ENCODE measurements around the gene RFX5. TPM values are rescaled to one million over a fixed set of nuclear protein-coding genes. Genes with fewer than 3 reads are reported as not detected.

Gene RFX5
- total RNA-seq, 1 experiment from 2014 or later: 34.1 TPM

- no peaks in the 10 kb centered on the region for H3K9me2 ChIP-seq (replicated peaks; ENCODE audit: low read length)
- no peaks in the 10 kb centered on the region for H4K20me1 ChIP-seq (ENCODE audit: low read length)
- POLR2A ChIA-PET (ENCODE audit: unreplicated experiment): interaction anchor here (0.6 kb wide), 1 partner anchor 42 kb away, joined by 3 read pairs; no protein-coding TSS in a partner anchor
- no peak overlapping the region for H3K9ac ChIP-seq (ENCODE audit: low read length)
- TF ChIP-seq EZH2 (IDR thresholded peaks at IDR 0.05; ENCODE audit: low read length, unreplicated experiment): no peak
- TF ChIP-seq EZH2phosphoT487 (IDR thresholded peaks at IDR 0.05; ENCODE audit: borderline replicate concordance, low read length): no peak
- no peak for TF ChIP-seq CTCF (conservative IDR thresholded peaks at IDR 0.05; ENCODE audit: low read depth, low read length)
- intact Hi-C loops (cut with micrococcal nuclease): loop anchor here (5.0 to 10.0 kb wide), 2 partner anchors 62 to 491 kb away; partner anchors contain the start of genes C2CD4D, RORC and ZNF687
- no peaks in the 10 kb centered on the region; the same call in 1 of the 2 replicates for H3K36me3 ChIP-seq (ENCODE audit: low read depth, low read length)
- H3K27me3 ChIP-seq (ENCODE audit: low read length): no peaks in the 10 kb centered on the region
- CTCF ChIA-PET: no interaction called here
- no peak for DNase-seq
- no peak overlapping the region for H3K27ac ChIP-seq (ENCODE audit: low read length)
- H2AFZ ChIP-seq (ENCODE audit: low read length): no peak overlapping the region
- no peak overlapping the region for H3K4me2 ChIP-seq (ENCODE audit: low read length)
- no peak overlapping the region for H3K4me3 ChIP-seq (ENCODE audit: low read length)
- ATAC-seq: no peak
- H3F3A ChIP-seq (ENCODE audit: low read length, unreplicated experiment): no peaks in the 10 kb centered on the region
- no TSS peak for BruUV-seq (replicated peaks)
- H3K79me2 ChIP-seq (ENCODE audit: low read length): peaks cover 11% of the 10 kb centered on the region
- H3K4me1 ChIP-seq (ENCODE audit: insufficient read depth, low read length): peaks cover 17% of the 10 kb centered on the region
- H3K9me3 ChIP-seq (ENCODE audit: low read length): no peaks in the 10 kb centered on the region
Observed at GRCh38 chr1:151344291-151344690, 2.8 kb downstream of the RFX5 start.

GRCh38 chr1:151343587-151343986, 3.5 kb downstream of the RFX5 start:
- peaks cover 17% of the 10 kb centered on the region for H3K4me1 ChIP-seq (ENCODE audit: insufficient read depth, low read length)
- intact Hi-C loops (cut with micrococcal nuclease): loop anchor here (5.0 to 10.0 kb wide), 2 partner anchors 61 to 491 kb away; partner anchors contain the start of genes C2CD4D, RORC and ZNF687
- CTCF ChIA-PET: no interaction called here
- no peak for TF ChIP-seq EZH2phosphoT487 (IDR thresholded peaks at IDR 0.05; ENCODE audit: borderline replicate concordance, low read length)
- no peak for TF ChIP-seq EZH2 (IDR thresholded peaks at IDR 0.05; ENCODE audit: low read length, unreplicated experiment)
- no peak for TF ChIP-seq CTCF (conservative IDR thresholded peaks at IDR 0.05; ENCODE audit: low read depth, low read length)
- no peak overlapping the region for H2AFZ ChIP-seq (ENCODE audit: low read length)
- H3K9me2 ChIP-seq (replicated peaks; ENCODE audit: low read length): no peaks in the 10 kb centered on the region
- H3F3A ChIP-seq (ENCODE audit: low read length, unreplicated experiment): no peaks in the 10 kb centered on the region
- no TSS peak for BruUV-seq (replicated peaks)
- no peak overlapping the region for H3K4me2 ChIP-seq (ENCODE audit: low read length)
- H4K20me1 ChIP-seq (ENCODE audit: low read length): no peaks in the 10 kb centered on the region
- peaks cover 11% of the 10 kb centered on the region for H3K79me2 ChIP-seq (ENCODE audit: low read length)
- ATAC-seq (no peak), DNase-seq (no peak)
- no peak overlapping the region for H3K9ac ChIP-seq (ENCODE audit: low read length)
- H3K27me3 ChIP-seq (ENCODE audit: low read length): no peaks in the 10 kb centered on the region
- H3K36me3 ChIP-seq (ENCODE audit: low read depth, low read length): no peaks in the 10 kb centered on the region; the same call in 1 of the 2 replicates
- POLR2A ChIA-PET (ENCODE audit: unreplicated experiment): no interaction called here
- no peak overlapping the region for H3K27ac ChIP-seq (ENCODE audit: low read length)
- H3K9me3 ChIP-seq (ENCODE audit: low read length): no peaks in the 10 kb centered on the region
- H3K4me3 ChIP-seq (ENCODE audit: low read length): no peak overlapping the region

- ATAC-seq (no peak), DNase-seq (no peak)
- H3K9me3 ChIP-seq (ENCODE audit: low read length): no peaks in the 10 kb centered on the region
- H3F3A ChIP-seq (ENCODE audit: low read length, unreplicated experiment): no peaks in the 10 kb centered on the region
- no TSS peak for BruUV-seq (replicated peaks)
- H4K20me1 ChIP-seq (ENCODE audit: low read length): no peaks in the 10 kb centered on the region
- TF ChIP-seq EZH2 (IDR thresholded peaks at IDR 0.05; ENCODE audit: low read length, unreplicated experiment) (no peak), EZH2phosphoT487 (IDR thresholded peaks at IDR 0.05; ENCODE audit: borderline replicate concordance, low read length) (no peak), CTCF (conservative IDR thresholded peaks at IDR 0.05; ENCODE audit: low read depth, low read length) (no peak)
- H3K4me3 ChIP-seq (ENCODE audit: low read length): no peak overlapping the region
- no peak overlapping the region for H3K27ac ChIP-seq (ENCODE audit: low read length)
- CTCF ChIA-PET: no interaction called here
- H3K4me1 ChIP-seq (ENCODE audit: insufficient read depth, low read length): peaks cover 13% of the 10 kb centered on the region
- no peak overlapping the region for H3K4me2 ChIP-seq (ENCODE audit: low read length)
- no peaks in the 10 kb centered on the region for H3K9me2 ChIP-seq (replicated peaks; ENCODE audit: low read length)
- POLR2A ChIA-PET (ENCODE audit: unreplicated experiment): no interaction called here
- no peak overlapping the region for H2AFZ ChIP-seq (ENCODE audit: low read length)
- no peak overlapping the region for H3K9ac ChIP-seq (ENCODE audit: low read length)
- intact Hi-C loops (cut with micrococcal nuclease): loop anchor here (5.0 to 10.0 kb wide), 2 partner anchors 60 to 492 kb away; partner anchors contain the start of genes C2CD4D, RORC and ZNF687
- peaks cover 11% of the 10 kb centered on the region for H3K79me2 ChIP-seq (ENCODE audit: low read length)
- no peaks in the 10 kb centered on the region for H3K27me3 ChIP-seq (ENCODE audit: low read length)
- H3K36me3 ChIP-seq (ENCODE audit: low read depth, low read length): no peaks in the 10 kb centered on the region; the same call in 1 of the 2 replicates
Observed at GRCh38 chr1:151342569-151342968, 4.5 kb downstream of the RFX5 start.

Data from PC-3 (cell line).